22Rv1 (cell line): ENCODE data around the gene PHIP.

ENCODE experiments used
- CTCF ChIP-seq: fragments of 450-650 bp; IDR thresholded peaks from 2 replicates; pipeline ENCODE4 v1.5.1; 2017; ENCODE audit warnings: mild to moderate bottlenecking
- ZFX ChIP-seq: fragments of 450-650 bp; IDR thresholded peaks from 2 replicates; pipeline ENCODE4 v1.6.1; 2017; ENCODE audit warnings: antibody characterized with exemption, borderline replicate concordance

- TF ChIP-seq CTCF (no peak), ZFX (no peak)
Observed at GRCh38 chr6:79010422-79010821, 67.6 kb downstream of the PHIP start.
